GM18868 (cell line): ENCODE data around the gene COLEC11.

Experiments used
- ATAC-seq: cut with Tn5 transposase; IDR thresholded peaks from one replicate; pipeline ENCODE4 v1.9.1; 2021; ENCODE audit warnings: mild to moderate bottlenecking, moderate library complexity; ENCODE audit not compliant: unreplicated experiment

COLEC11 gene

DNA sequence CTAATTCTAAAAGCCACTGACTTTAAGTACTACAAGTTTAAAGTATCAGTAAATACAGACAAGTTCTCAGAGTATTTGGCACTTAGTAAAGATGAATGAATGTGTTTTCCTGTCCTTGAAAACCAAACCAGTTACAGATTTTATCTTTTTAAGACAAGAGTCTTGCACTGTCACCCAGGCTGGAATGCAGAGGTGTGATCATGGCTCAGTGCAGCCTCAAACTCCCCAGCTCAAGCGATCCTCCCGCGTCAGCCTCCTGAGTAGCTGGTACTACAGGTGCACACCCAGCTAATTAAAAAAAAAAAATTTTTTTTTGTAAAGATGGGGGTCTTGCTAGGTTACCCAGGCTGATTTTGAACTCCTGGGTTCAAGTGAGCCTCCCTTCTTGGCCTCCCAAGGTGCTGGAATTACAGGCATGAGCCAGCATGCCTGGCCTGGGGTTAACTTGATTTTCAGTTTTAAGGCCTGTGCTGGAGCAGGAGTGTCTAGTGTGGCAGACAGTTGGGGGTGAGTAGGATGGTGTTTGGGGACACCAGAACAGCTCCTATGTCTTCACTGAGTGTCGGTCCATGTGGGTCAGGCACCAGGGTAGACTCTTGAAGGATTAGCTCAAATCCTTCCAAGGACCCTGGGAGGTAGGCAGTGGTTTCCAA lies 10.2 kb upstream of the COLEC11 start:
- ATAC-seq, result no peak

DNA sequence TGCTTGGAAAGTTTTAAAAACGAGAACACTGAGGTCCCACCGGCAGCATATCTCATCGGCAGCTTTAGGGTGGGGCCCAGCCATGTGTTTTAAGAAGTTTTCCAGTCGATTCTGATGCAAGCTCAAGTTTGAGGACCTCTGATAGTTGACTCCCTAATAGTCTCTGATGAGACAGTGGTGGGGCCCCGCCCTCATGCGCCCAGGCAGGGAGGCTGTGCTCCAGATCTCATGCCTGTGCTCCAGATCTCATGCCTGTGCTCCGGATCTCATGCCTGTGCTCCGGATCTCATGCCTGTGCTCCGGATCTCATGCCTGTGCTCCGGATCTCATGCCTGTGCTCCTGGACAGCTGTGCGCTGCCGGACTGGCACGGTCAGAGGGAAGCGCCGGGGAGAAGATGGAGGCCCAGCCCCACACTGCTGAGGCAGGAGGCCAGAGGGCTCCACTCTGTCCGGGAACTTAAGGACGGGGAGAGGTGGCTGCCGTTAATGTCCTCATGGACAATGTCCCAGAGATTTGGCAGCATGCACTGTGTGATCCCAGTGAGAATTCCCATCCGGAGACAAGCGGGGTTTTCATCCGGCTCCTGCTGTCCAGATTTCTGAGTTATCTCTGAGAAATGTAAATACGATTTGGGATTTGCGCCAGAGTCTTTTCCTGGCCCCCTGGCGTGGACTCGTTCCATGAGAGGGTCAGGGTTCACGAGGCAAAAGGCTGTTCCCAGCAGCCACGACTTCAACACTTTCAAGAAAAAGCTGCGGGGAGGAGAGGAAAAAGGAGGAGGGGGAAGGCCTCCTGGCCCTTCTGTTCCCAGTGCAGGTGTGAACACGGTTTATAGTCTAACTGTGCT lies 9.4 kb upstream of the COLEC11 start:
- no peak for ATAC-seq

DNA sequence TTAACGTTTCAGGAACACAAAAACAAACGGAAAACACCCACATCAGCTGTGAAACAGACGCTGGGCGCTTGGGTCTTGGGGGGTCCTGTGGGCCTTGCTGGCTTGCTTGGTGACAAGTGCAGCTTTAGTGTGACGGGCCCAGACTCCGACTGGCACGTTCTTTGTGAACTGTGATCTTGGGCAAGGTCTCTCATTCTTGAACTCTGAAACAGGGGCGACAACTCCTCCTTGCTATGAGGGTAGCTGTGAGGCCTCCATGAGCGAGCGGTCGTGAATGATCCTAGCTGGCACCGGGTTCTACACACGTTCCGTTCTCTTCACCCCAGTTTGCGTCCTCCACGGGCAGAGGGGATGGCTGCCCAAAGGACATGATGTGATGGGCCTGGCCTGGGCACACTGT lies 8.7 kb upstream of the COLEC11 start:
- no peak for ATAC-seq

DNA sequence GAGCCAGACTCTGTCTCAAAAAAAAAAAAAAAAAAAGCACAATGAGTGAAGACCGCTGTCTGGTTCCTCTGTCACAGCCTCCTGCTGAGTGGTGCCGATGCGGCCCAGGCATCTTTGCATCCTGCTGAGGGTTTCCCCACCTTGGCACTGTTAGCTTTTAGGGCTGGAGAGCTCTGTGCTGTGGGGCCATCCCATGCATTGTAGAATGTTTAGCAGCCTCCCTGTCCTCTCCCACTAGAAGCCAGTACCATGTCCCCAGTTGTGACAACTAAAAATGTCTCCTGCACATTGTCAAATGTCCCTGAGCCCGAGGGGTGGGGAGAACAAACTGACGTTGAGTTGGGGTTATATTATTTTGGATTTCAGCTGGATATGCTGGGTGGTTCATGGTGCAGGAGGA lies 7.9 kb upstream of the COLEC11 start:
- ATAC-seq, result no peak

DNA sequence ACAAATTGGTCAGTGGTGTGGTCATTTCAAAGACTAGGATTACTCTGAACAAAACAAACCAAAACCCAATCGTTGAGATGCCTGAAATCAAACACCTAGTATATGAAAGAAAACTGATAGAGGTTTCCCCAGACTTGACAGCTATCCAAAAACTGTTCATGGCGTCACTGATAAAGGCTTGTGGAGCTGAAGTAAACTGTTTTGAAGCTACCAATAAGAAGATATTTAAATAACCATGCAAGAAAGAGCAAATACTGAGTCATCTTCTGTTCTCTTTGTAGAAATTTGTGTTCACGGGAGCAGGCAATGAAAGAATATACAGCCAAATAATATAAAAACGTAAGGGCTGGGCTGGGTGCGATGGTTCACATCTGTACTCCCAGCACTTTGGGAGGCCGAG lies 7.5 kb upstream of the COLEC11 start:
- ATAC-seq, result no peak

DNA sequence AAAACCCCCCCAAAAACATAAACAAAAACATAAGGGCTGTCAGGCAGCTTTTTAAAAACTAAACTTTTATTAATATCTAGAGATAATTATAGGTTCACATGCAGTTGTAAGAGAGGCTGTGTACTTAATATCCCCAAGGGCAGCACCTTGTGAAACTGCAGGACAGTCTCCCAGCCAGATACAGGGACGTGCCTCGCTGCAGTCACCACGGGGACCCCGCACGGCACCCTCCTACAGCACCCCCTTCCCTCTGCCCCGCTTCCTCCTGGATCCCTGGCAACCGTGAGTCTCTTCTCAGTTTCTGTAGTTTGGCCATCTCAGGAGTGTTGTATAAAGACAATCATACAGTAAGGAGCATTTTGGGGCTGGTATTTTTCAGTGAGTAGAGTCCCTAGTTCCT lies 6.8 kb upstream of the COLEC11 start:
- no peak for ATAC-seq

DNA sequence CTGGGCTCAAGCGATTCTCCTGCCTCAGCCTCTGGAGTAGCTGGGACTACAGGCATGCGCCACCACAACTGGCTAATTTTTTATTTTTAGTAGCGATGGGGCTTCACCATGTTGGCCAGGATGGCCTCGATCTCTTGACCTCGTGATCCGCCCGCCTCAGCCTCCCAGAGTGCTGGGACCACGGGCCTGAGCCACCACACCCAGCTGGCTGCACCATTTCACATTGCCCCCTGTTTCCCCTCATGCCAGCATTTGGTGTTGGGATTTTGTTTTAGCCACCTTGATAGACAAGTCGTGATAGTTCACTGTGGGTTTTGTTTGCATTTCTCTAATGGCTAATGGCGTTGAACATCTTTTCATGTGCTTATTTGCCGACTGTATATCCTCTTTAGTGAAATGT lies 5.8 kb upstream of the COLEC11 start:
- no peak for ATAC-seq

DNA sequence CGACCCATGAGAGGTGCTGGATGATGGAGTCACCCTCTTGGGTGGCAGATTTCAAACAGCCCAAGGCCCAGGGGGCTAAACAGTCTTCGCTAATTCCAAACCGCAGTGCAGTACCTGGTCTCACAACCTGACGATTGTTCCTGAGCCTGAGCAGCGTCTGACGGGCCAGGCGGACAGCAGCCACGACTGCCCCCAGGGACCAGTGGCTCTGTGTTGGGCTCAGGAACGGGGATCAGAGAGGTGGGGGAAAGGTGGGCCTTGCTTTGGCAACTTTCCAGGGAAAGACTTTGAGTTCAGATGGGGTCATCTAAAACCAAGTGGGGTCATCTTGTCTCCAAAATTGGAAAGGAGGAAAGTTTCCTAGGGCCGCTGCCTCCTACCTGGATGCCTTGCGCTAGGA lies 492 bp downstream of the COLEC11 start:
- no peak for ATAC-seq

DNA sequence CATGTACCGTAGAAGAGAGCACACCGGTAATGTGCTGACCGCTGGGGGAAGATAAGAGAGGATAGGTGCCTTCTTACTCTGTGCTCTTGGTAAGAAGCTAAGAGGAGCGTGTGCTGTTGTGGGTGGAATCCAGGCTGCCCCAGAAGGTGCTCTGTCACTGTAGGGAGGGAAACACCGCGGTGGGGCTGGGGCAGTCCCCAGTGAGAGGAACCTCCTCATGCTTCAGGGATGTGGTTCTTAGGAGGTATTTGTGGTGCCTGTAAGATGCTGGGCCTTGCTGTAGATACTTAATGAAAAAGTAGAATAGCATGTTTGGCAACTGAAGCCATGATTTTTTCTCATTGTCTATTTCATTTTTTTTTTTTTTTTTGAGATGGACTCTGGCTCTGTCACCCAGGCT lies 1.1 kb downstream of the COLEC11 start:
- ATAC-seq, result peak; percentile 96

DNA sequence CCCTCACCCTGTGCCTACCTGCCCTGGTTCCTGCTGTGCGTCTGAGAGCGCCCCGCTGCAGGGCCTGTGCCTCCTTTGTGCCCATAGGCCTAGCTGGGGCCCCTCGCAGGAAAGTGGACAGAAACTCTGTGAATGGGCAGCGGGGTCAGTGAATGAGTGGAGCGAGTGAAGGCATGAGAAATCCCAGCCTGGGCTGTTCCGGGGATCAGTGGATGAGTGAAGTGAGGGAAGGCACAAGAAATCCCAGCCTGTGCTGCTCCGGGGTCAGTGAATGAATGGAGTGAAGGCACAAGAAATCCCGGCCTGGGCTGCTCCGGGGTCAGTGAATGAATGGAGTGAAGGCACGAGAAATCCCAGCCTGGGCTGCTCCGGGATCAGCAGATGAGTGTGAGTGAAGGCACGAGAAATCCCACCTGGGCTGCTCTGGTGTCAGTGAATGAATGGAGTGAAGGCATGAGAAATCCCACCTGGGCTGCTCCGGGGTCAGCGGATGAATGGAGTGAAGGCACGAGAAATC lies 2.0 kb downstream of the COLEC11 start:
- no peak for ATAC-seq

DNA sequence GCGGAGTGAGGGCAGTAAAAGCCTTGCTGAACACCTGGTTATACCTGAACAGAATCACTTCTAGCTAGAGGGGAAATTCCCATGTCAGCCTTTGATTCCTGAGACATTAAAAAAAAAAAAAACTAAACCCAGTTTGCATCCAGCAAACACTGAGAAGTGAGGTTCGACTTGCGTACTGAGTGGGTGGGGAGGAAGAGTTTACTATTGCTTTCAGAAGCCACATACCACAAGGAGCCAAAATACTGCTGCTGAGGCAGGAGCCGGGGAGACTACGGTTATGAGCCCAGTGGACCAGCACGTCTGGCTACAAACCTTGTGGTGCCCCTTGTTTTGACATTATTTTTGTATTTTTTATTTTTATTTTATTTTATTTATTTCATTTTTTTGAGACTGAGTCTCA lies 2.7 kb downstream of the COLEC11 start:
- ATAC-seq, result peak; percentile 52

DNA sequence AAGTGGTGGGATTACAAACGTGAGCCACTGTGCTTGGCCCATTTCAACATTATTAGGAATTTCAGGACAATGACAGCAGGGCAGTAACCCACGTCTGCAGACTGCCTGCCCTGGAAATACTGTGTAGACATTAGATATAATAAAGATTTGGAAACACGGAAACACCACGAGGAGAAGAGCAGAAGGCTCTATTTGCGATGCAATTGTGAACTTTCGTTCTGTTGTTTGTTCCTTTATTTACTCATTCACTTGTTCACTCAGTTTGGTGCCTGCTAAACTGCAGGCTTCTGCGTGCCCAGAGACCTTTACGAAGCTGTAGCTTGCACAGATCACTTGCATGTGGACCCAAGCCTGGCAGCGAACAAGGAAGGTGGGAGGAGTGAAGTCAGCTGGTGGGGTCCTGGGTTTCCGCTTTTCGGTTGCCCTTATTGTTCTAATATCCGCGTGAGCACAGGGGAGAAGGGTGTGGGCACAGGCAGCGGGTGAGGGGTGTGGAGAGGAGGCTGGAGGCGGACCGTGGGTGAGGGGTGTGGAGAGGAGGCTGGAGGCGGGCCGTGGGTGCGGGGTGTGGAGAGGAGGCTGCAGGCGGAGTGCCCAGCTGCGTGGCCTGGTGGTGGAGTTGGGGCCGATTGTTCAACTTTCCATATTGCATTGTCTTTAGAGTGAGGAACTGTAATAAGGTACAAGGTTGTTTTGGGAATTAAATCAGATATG lies 3.4 kb downstream of the COLEC11 start:
- no peak for ATAC-seq

DNA sequence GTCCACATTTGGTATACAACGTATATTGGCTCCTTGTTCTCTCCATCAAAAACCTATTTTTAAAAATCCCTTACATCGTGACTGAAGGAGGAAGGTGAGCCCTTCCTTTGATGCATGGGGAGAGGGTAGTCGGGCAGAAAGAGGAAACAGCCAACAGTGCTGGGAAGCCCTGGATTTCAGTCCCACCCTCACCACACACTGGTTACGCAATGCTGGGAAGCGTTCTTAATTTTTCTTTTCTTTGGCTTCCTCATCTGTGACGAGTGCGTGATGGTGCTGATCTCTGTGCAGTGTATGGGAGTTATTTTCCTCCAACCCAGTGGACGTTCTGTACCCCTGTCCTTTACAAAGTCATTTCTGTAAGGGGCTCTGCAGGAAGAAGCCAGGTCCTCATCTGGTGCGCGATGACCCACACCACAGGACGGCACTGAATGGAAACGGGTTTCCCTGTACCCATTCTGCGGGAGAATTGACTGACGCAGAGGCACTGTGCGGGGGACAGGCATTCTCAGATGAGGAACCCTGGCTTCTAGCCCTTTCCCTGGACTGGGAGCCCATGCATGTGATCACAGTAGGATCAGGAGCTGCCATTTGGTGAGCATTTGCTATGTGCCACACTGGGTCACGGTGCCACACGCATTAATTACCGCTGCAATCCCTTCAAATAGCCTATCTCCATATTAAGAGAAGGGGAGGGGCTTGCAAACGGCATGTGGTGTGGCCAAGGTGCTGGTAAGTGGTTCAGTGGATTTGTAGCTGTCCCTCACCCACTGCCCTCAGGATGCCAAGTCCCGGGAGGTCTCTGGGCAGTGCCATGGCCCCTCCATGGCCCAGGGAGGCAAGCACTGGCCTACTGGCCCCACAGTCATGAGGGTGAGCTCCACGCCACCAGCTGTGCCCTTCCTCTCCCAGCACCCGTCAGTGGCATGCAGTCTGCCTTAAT lies 4.3 kb downstream of the COLEC11 start:
- no peak for ATAC-seq

DNA sequence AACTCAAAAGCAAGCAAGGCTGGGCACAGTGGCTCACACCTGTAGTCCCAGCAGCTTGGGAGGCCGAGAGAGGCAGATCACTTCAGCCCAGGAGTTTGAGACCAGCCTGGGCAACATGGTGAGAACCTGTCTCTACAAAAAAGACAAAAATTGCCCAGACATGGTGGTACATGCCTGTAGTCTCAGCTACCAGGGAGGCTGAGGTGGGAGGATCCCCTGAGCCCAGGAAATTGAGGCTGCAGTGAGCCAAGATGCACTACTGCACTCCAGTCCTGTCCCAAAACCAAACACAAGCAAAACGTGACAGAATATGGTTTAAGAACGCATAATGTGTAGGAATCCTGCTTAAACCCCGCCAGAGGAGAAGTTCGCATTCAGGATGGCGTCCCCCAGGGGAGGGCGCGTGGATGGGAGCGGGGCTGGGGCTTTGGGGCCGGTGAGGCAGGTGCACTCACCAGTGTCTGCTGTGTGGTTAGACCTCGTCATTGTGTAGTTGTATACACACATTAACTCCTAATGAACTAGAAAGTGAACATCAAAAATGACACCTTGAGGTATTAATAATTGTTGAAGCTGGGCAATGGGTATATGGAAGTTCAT lies 5.4 kb downstream of the COLEC11 start:
- ATAC-seq, result no peak

DNA sequence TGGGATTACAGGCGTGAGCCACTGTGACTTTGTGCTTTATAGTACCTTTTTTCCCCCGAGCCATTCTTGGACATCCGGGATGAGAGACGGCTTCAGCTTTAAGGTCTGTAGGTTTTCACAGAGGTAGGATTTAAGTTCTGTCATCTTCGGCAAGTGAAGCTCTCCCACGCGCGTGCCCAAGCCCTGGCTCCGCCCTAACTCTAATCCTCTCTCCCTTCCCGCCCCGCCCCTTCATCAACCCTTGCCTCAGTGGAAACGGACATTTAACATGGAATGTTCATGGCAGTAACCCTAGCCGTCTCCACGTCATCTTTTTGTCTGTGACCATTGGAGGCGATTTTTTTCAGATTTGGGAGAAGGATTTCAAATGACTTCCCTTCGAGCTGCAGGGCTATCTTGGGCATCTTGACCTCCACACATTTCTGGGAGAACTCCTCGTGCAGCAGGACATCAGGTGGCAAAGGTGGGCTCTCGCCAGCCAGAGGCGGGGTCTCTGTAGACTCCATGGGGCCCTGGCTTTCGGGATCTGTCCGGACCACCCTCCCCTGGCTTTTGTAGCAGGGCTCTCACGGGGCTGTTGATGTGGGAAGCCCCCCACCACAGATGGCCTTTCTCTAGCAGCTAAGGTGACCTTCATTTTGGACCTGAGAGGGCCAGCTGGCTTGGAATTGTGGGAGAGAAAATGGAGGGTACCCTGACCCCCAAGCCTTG lies 6.8 kb downstream of the COLEC11 start:
- no peak for ATAC-seq

DNA sequence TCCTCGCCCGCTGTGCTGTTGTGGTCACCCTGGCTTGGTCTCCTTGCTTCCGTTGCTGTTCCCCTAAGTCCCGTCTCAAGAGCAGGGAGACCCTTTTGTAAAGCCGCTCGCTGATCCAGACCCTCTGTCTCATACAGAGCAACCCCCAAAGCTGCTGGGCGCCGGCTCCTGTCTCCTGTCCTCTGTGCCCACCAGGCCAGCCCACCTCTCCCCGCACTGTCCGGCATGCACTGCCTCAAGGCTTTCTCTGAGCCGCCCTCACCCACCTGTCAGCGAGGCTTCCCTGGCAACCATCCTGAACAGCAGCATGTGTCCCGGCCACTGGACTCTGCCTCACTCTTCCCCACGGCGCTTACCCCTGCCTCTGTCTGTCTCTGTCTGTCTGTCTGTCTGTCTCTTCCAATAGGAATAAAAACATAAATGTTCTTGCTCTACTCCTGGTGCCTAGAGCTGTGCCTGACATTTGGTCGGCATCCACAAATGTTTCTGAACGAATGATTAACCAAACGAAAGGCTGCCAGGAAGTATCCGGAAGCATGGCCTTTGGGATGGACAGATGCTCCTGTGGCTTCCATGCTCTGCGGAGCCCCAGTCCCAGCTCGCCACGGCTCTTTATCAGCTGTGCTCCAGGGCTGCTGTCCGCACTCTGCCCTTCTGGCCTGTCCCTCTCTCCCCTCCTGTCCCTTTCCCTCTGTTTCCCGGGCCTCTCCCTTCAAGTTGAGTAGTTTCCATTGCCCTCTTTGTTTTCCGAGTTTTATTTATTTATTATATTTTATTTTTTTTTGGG lies 7.8 kb downstream of the COLEC11 start:
- no peak for ATAC-seq

DNA sequence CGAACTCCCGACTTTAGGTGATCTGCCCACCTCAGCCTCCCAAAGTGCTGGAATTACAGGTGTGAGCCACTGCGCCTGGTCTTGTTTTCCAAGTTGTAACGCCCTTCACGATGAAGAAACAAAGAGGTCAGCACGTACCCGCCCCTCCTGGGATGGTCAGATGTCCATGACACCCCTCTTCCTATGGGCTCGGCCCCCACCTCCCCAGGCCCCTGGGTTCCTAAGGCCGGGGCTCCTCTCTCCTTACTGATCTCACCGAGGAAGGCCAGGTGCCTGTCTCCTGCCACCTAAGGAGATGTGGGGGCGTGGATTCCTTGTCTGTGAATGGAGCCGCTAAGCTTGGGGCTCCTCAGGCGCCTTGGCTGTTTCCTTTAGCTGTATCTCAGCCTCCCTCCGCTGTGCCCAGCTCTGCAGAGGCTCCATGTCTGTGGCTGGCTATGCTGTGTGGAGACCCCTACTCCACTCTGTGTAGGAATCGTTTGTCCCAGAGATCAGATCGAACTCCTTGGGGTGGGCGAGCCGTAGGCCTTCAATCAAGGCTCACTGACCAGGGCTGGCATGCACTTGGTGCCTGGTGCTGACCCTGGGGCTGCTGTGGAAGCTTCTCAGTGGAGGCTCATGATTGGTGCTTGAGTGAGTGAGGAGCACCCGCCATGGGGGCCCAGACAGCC lies 8.8 kb downstream of the COLEC11 start:
- ATAC-seq, result no peak

DNA sequence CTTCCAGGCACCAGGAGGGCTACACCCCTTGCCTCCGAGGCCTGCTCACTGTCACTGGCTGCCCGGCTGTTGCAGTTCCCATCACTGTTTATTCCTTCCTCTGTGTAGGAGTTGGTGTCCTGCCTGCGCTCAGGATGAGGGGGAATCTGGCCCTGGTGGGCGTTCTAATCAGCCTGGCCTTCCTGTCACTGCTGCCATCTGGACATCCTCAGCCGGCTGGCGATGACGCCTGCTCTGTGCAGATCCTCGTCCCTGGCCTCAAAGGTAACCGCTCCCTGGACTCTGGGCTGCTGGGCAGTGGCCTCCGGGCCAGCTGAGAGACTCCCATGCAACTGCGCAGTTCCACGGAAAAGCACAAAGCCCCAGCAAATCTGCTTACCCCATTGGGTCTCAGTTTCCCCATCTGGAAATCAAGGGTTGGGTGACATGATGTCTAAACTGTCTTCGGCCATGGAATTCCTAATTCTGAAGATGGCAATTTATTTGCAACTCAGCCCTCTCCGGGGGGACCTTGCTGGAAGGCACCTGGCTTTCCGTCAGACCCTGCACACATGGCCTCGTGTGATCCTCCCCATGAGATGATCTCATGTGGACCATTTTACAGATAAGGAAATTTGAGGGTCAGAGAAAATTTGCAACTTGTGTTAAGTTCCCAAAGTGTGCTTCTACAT lies 9.4 kb downstream of the COLEC11 start:
- no peak for ATAC-seq
